Epithelial cell of proximal tubule (primary cell): ENCODE measurements around the gene H2AZ2. TPM values are rescaled to one million over a fixed set of nuclear protein-coding genes. Genes with fewer than 3 reads are reported as not detected.

Experiments used
- DNase-seq: peaks from one replicate; pipeline ENCODE4 v3.0.0-alpha.2; 2011; ENCODE audit warnings: low read depth
- H3K4me3 ChIP-seq: 2 replicates; pipeline ENCODE4 v1.5.1; 2011; ENCODE audit warnings: low read depth, mild to moderate bottlenecking, low read length
- total RNA-seq: library from RNA; depleted of rRNA; stranded (reverse); fragments of >200 nt; gene quantifications from 2 replicates; pipeline ENCODE4 v1.2.3, GENCODE V29; 2015
- TF ChIP-seq, protein P1 (sequence below): conservative IDR thresholded peaks from 2 replicates; pipeline ENCODE4 v1.5.1; 2012; ENCODE audit warnings: low read depth, mild to moderate bottlenecking, low read length

Gene H2AZ2
- total RNA-seq, 1 donor from 2014 or later = 208 TPM

GRCh38 chr7:44827567-44827966, 20.3 kb downstream of the H2AZ2 start:
- no peak for DNase-seq
- TF ChIP-seq, protein P1, sequence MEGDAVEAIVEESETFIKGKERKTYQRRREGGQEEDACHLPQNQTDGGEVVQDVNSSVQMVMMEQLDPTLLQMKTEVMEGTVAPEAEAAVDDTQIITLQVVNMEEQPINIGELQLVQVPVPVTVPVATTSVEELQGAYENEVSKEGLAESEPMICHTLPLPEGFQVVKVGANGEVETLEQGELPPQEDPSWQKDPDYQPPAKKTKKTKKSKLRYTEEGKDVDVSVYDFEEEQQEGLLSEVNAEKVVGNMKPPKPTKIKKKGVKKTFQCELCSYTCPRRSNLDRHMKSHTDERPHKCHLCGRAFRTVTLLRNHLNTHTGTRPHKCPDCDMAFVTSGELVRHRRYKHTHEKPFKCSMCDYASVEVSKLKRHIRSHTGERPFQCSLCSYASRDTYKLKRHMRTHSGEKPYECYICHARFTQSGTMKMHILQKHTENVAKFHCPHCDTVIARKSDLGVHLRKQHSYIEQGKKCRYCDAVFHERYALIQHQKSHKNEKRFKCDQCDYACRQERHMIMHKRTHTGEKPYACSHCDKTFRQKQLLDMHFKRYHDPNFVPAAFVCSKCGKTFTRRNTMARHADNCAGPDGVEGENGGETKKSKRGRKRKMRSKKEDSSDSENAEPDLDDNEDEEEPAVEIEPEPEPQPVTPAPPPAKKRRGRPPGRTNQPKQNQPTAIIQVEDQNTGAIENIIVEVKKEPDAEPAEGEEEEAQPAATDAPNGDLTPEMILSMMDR = no peak

DNA sequence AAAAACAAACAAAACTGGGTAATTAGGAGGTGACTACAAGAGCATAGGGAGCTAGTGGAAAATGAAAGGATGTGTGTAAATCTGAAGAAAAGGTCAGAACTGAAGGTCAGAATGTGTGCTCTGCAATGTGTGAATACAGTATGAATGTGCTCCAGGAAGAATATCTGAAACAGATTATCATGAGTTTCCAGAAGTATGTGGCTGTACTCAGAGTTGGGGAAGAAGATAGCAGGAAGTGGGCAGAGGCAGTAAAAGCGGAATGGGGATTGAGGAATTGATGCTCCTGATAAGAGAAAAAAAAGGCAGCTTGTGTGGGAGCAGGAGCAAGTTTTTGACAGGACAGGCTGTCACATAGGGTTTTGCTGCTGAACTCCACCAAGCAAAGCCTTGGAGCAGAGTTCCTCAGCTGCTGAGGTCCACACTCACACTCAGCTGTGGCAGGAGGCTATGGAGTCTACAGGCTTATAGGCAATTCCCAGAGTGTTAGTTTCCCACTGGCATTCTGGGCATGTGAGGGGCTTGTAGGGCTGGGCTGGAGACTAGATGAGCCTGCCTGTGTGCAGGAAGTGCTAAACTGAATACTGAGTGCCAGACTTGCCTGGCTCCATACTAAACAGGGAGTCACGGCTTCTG, 22.9 kb downstream of the H2AZ2 start:
- no peak overlapping the region for H3K4me3 ChIP-seq
- DNase-seq = no peak
- TF ChIP-seq, protein P1 = no peak

More at GRCh38 chr7:44827567-44827966, 20.3 kb downstream of the H2AZ2 start:
- H3K4me3 ChIP-seq = no peak overlapping the region

- no peak for DNase-seq
- TF ChIP-seq, protein P1 = no peak
- H3K4me3 ChIP-seq = no peak overlapping the region
Observed at GRCh38 chr7:44823255-44823781, 24.6 kb downstream of the H2AZ2 start.

DNA sequence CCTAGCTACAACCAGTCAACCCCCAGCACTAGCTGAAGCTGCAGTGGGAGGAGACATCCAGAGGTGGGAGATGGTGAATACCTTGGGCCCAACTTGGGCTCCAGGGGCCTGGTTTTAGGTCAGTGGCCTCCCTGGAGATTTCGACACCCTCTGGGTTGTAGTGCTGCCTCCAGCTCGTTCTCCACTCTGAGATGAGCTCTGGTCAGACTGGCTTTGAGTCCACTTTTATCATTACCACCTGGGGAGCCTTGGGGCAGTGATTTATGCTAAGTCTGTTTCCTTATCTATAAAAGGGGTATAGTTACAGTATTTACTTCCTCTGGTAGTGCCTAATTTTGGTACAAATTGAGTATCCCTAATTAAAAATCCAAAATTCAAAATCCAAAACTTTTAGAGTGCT, 28.6 kb downstream of the H2AZ2 start:
- DNase-seq = no peak
- no peak overlapping the region for H3K4me3 ChIP-seq
- TF ChIP-seq, protein P1 = no peak

- no peak for DNase-seq
- TF ChIP-seq, protein P1 = peak; percentile 16
- H3K4me3 ChIP-seq = no peak overlapping the region
Observed at GRCh38 chr7:44814919-44815318, 33.0 kb downstream of the H2AZ2 start.

DNA sequence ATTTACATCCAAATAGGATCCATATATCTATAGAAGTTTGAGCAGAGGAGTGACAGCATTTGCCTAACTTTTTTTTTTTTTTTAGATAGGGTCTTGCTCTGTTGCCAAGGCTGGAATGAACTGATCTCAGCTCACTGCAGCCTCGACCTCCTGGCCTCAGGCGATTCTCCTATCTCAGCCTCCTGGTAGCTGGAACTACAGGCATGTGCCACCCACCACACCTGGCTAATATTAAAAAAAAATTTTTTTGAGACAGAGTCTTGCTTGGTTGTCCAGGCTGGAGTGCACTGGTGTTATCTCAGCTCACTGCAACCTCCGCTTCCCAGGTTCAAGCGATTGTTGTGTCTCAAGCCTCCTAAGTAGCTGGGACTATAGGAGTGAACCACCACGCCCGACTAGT, 36.3 kb downstream of the H2AZ2 start:
- TF ChIP-seq, protein P1 = no peak
- DNase-seq = no peak
- no peak overlapping the region for H3K4me3 ChIP-seq

- TF ChIP-seq, protein P1 = no peak
- DNase-seq = no peak
- no peak overlapping the region for H3K4me3 ChIP-seq
Observed at GRCh38 chr7:44811093-44811492, 36.8 kb downstream of the H2AZ2 start.
